OCI-LY1 (cell line): ENCODE measurements around the gene CBLB.

ENCODE experiments used
- H2AFZ ChIP-seq: fragments of 200-600 bp; sonication (generic), shearing (Covaris generic); 2 replicates; pipeline ENCODE4 v1.6.0; 2014; ENCODE audit warnings: antibody characterized with exemption, mild to moderate bottlenecking, low read length
- H3F3A ChIP-seq: fragments of 200-600 bp; sonication (generic), shearing (Covaris generic); 2 replicates; pipeline ENCODE4 v1.6.0; 2014; ENCODE audit warnings: mild to moderate bottlenecking, antibody characterized with exemption, low read length, moderate library complexity; ENCODE audit not compliant: insufficient read depth
- H3K27ac ChIP-seq: fragments of 200-600 bp; sonication (generic); 2 replicates; pipeline ENCODE4 v1.5.1; 2014; ENCODE audit warnings: low read length, mixed run types, mild to moderate bottlenecking, low read depth; ENCODE audit not compliant: poor library complexity, severe bottlenecking
- H3K27me3 ChIP-seq: fragments of 200-600 bp; sonication (generic); 2 replicates; pipeline ENCODE4 v1.6.0; 2014; ENCODE audit warnings: antibody characterized with exemption, mild to moderate bottlenecking, low read length, moderate library complexity; ENCODE audit not compliant: insufficient read depth
- H3K36me3 ChIP-seq: fragments of 200-600 bp; sonication (generic); 2 replicates; pipeline ENCODE4 v1.6.1; 2014; ENCODE audit warnings: mild to moderate bottlenecking, antibody characterized with exemption, low read length, moderate library complexity, mixed read lengths; ENCODE audit not compliant: insufficient read depth
- H3K4me1 ChIP-seq: fragments of 200-600 bp; sonication (generic); 2 replicates; pipeline ENCODE4 v1.5.1; 2014; ENCODE audit warnings: mild to moderate bottlenecking, low read length, moderate library complexity; ENCODE audit not compliant: insufficient read depth, severe bottlenecking
- H3K4me2 ChIP-seq: fragments of 200-600 bp; sonication (generic), shearing (Covaris generic); 2 replicates; pipeline ENCODE4 v1.6.1; 2014; ENCODE audit warnings: low read length
- H3K4me3 ChIP-seq: fragments of 200-600 bp; sonication (generic); 2 replicates; pipeline ENCODE4 v1.5.1; 2014; ENCODE audit warnings: low read length, low read depth, mild to moderate bottlenecking, mixed read lengths; ENCODE audit not compliant: poor library complexity, severe bottlenecking
- H3K79me2 ChIP-seq: fragments of 200-600 bp; shearing (Covaris generic); 2 replicates; pipeline ENCODE4 v1.6.1; 2016; ENCODE audit warnings: mixed run types, low read length, mixed read lengths; ENCODE audit not compliant: insufficient read depth
- H3K9ac ChIP-seq: fragments of 200-600 bp; sonication (generic), shearing (Covaris generic); 2 replicates; pipeline ENCODE4 v1.6.1; 2014; ENCODE audit warnings: mild to moderate bottlenecking, low read length, mixed read lengths
- H3K9me2 ChIP-seq: fragments of 200-600 bp; sonication (generic), shearing (Covaris generic); 2 replicates; pipeline ENCODE4 v1.6.1; 2014; ENCODE audit warnings: low read depth, mild to moderate bottlenecking, low read length, mixed read lengths
- H3K9me3 ChIP-seq: fragments of 200-600 bp; shearing (Covaris generic); 2 replicates; pipeline ENCODE4 v1.6.1; 2014; ENCODE audit warnings: low read length, mixed read lengths
- H4K20me1 ChIP-seq: fragments of 200-600 bp; sonication (generic), shearing (Covaris generic); 2 replicates; pipeline ENCODE4 v1.6.0; 2016; ENCODE audit warnings: mild to moderate bottlenecking, low read length; ENCODE audit not compliant: insufficient read depth
- EZH2 ChIP-seq: fragments of 200-600 bp; sonication (generic), shearing (Covaris generic); IDR thresholded peaks from 2 replicates; pipeline ENCODE4 v1.8.0; 2017; ENCODE audit warnings: borderline replicate concordance, mixed run types, mild to moderate bottlenecking, antibody characterized with exemption, low read length, moderate library complexity, mixed read lengths
- TF ChIP-seq, protein P1 (sequence below): fragments of 200-600 bp; sonication (generic), shearing (Covaris generic); IDR thresholded peaks from 2 replicates; pipeline ENCODE4 v1.5.1; 2017; ENCODE audit warnings: mild to moderate bottlenecking, antibody characterized with exemption, low read length, moderate library complexity, mixed read lengths

The CBLB gene

GRCh38 chr3:105678017-105678416 is 190.8 kb downstream of the CBLB start:
- TF ChIP-seq EZH2: no peak
- TF ChIP-seq, protein P1, sequence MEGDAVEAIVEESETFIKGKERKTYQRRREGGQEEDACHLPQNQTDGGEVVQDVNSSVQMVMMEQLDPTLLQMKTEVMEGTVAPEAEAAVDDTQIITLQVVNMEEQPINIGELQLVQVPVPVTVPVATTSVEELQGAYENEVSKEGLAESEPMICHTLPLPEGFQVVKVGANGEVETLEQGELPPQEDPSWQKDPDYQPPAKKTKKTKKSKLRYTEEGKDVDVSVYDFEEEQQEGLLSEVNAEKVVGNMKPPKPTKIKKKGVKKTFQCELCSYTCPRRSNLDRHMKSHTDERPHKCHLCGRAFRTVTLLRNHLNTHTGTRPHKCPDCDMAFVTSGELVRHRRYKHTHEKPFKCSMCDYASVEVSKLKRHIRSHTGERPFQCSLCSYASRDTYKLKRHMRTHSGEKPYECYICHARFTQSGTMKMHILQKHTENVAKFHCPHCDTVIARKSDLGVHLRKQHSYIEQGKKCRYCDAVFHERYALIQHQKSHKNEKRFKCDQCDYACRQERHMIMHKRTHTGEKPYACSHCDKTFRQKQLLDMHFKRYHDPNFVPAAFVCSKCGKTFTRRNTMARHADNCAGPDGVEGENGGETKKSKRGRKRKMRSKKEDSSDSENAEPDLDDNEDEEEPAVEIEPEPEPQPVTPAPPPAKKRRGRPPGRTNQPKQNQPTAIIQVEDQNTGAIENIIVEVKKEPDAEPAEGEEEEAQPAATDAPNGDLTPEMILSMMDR: no peak
- H4K20me1 ChIP-seq: no peaks in the 10 kb centered on the region
- H3K4me2 ChIP-seq: no peak overlapping the region
- H3K4me3 ChIP-seq: no peak overlapping the region
- H3K36me3 ChIP-seq: peaks cover 80% of the 10 kb centered on the region
- no peaks in the 10 kb centered on the region for H3K27me3 ChIP-seq
- no peaks in the 10 kb centered on the region for H3F3A ChIP-seq
- H3K9me2 ChIP-seq: no peaks in the 10 kb centered on the region
- H3K4me1 ChIP-seq: no peaks in the 10 kb centered on the region
- no peak overlapping the region for H3K9ac ChIP-seq
- H3K9me3 ChIP-seq: no peaks in the 10 kb centered on the region
- H3K79me2 ChIP-seq: no peaks in the 10 kb centered on the region
- H2AFZ ChIP-seq: no peak overlapping the region
- no peak overlapping the region for H3K27ac ChIP-seq

DNA sequence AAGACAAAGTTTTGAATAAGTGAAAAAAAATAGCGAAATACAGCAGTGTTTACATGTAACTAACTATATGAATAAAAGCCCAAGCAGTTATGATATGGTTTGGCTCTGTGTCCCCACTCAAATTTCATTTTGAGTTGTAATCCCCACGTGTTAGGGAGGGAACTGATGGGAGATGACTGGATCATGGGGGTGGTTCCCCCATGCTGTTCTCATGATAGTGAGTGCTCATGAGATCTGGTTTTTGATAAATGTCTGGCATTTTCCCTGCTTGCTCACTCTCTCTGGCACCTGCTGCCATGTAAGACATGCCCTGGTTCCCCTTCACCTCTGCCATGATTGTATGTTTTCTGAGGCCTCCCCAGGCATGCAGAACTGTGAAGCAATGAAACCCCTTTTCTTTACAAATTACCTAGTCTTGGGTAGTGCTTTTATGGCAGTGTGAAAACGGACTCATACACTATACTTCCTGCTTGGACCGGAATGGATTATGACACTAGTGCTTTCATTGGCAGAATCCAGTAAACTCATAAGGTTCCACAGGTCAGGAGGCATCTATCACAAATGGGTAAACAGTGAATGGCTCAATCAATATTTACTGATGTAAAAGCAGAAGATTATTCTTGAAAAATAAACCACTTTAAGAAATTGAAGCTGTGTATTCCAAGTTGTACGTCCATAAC is 192.1 kb downstream of the CBLB start:
- H3K9me3 ChIP-seq: no peaks in the 10 kb centered on the region
- no peak overlapping the region for H3K4me3 ChIP-seq
- no peaks in the 10 kb centered on the region for H4K20me1 ChIP-seq
- no peak overlapping the region for H3K27ac ChIP-seq
- no peak overlapping the region for H3K4me2 ChIP-seq
- H3K27me3 ChIP-seq: no peaks in the 10 kb centered on the region
- H3K9ac ChIP-seq: no peak overlapping the region
- H3F3A ChIP-seq: no peaks in the 10 kb centered on the region
- no peak overlapping the region for H2AFZ ChIP-seq
- no peaks in the 10 kb centered on the region for H3K4me1 ChIP-seq
- H3K36me3 ChIP-seq: peaks cover 80% of the 10 kb centered on the region
- H3K79me2 ChIP-seq: no peaks in the 10 kb centered on the region
- H3K9me2 ChIP-seq: no peaks in the 10 kb centered on the region
- TF ChIP-seq, protein P1: no peak
- TF ChIP-seq EZH2: no peak

GRCh38 chr3:105674437-105675065 is 194.3 kb downstream of the CBLB start:
- Histone ChIP-seq H3K36me3 (peaks cover 77% of the 10 kb centered on the region), H3K4me3 (no peak overlapping the region)
- TF ChIP-seq, protein P1: no peak
- TF ChIP-seq EZH2: no peak

More at GRCh38 chr3:105674437-105675065, 194.3 kb downstream of the CBLB start:
- no peaks in the 10 kb centered on the region for H3F3A ChIP-seq
- no peaks in the 10 kb centered on the region for H3K9me3 ChIP-seq
- no peaks in the 10 kb centered on the region for H4K20me1 ChIP-seq
- H3K79me2 ChIP-seq: no peaks in the 10 kb centered on the region
- no peak overlapping the region for H3K9ac ChIP-seq
- H2AFZ ChIP-seq: no peak overlapping the region
- H3K9me2 ChIP-seq: no peaks in the 10 kb centered on the region
- no peaks in the 10 kb centered on the region for H3K4me1 ChIP-seq
- no peak overlapping the region for H3K27ac ChIP-seq
- H3K4me2 ChIP-seq: no peak overlapping the region
- H3K27me3 ChIP-seq: no peaks in the 10 kb centered on the region
